KG1 (cell line): ENCODE data around the gene LCMT2.

Experiments used
- DNase-seq: peaks from one replicate; lab custom pipeline; 2025; lab: John Stamatoyannopoulos, UW

LCMT2 gene

GRCh38 chr15:43329960-43330779 lies at the start of gene LCMT2:
LCMT2 (minus strand) TSS chr15:43330573; CDS start chr15:43330489, 84 bp downstream.
- peak; percentile 73 for DNase-seq

GRCh38 chr15:43378601-43379000 lies 48.2 kb upstream of the LCMT2 start:
- no peak for DNase-seq

- DNase-seq = no peak
Observed at GRCh38 chr15:43376017-43376705, 45.8 kb upstream of the LCMT2 start.

GRCh38 chr15:43370975-43371974 lies 40.9 kb upstream of the LCMT2 start, which contains the start of the genes TUBGCP4 and ZSCAN29:
TUBGCP4 (plus strand) TSS chr15:43371101; CDS start chr15:43371355, 254 bp downstream.
ZSCAN29 (minus strand) TSS chr15:43371043; CDS start chr15:43369913, 1,130 bp downstream.
- peak; percentile 42 for DNase-seq

- no peak for DNase-seq
Observed at GRCh38 chr15:43370310-43370974, 40.1 kb upstream of the LCMT2 start.

GRCh38 chr15:43361313-43361903 lies 31.0 kb upstream of the LCMT2 start:
- no peak for DNase-seq

- no peak for DNase-seq
Observed at GRCh38 chr15:43360821-43361220, 30.4 kb upstream of the LCMT2 start.

GRCh38 chr15:43352693-43353382 lies 22.5 kb upstream of the LCMT2 start:
- no peak for DNase-seq

- no peak for DNase-seq
Observed at GRCh38 chr15:43347114-43347513, 16.7 kb upstream of the LCMT2 start.

- DNase-seq = no peak
Observed at GRCh38 chr15:43346305-43346704, 15.9 kb upstream of the LCMT2 start.

GRCh38 chr15:43330780-43331087 lies 361 bp upstream of the LCMT2 start:
- DNase-seq = no peak

- no peak for DNase-seq
Observed at GRCh38 chr15:43329217-43329959, 985 bp downstream of the LCMT2 start.

- no peak for DNase-seq
Observed at GRCh38 chr15:43325039-43325684, 5.2 kb downstream of the LCMT2 start.

GRCh38 chr15:43318990-43319771 lies 11.2 kb downstream of the LCMT2 start:
- DNase-seq = no peak

- DNase-seq = no peak
Observed at GRCh38 chr15:43317566-43318184, 12.7 kb downstream of the LCMT2 start.

- DNase-seq = no peak
Observed at GRCh38 chr15:43316971-43317346, 13.4 kb downstream of the LCMT2 start.

GRCh38 chr15:43316016-43316970 lies 14.1 kb downstream of the LCMT2 start:
- no peak for DNase-seq
